Measurements from ENCODE around the gene USP7.

The USP7 gene

GRCh38 chr16:8905795-8906591 is 57.7 kb downstream of the USP7 start:
- Histone ChIP-seq H4K20me1 (peaks cover 99% of the 10 kb centered on the region), H3K4me2 (no peak overlapping the region), H3K4me1 (peaks cover under 1% of the 10 kb centered on the region; the same call in 1 of the 2 replicates), H3K4me3 (no peak overlapping the region), H3K36me3 (peaks cover 100% of the 10 kb centered on the region), H3K9me3 (no peaks in the 10 kb centered on the region), H3K27me3 (no peaks in the 10 kb centered on the region), H3K27ac (no peak overlapping the region), H3K9ac (no peak overlapping the region)
- TF ChIP-seq Cebpa-rat (IDR thresholded peaks at IDR 0.05) = no peak

- H3K4me2 ChIP-seq = no peak overlapping the region
- H3K36me3 ChIP-seq = peaks cover 99% of the 10 kb centered on the region
- H3K9ac ChIP-seq = no peak overlapping the region
- no peak for TF ChIP-seq Cebpa-rat (IDR thresholded peaks at IDR 0.05)
- no peak overlapping the region for H3K27ac ChIP-seq
- H4K20me1 ChIP-seq = peaks cover 96% of the 10 kb centered on the region
- no peaks in the 10 kb centered on the region for H3K9me3 ChIP-seq
- H3K4me3 ChIP-seq = no peak overlapping the region
- H3K4me1 ChIP-seq = no peaks in the 10 kb centered on the region
- no peaks in the 10 kb centered on the region for H3K27me3 ChIP-seq
Measured at GRCh38 chr16:8905168-8905762, 58.4 kb downstream of the USP7 start.

GRCh38 chr16:8904018-8904430 is 59.7 kb downstream of the USP7 start:
- Histone ChIP-seq H3K27me3 (no peaks in the 10 kb centered on the region), H3K9me3 (no peaks in the 10 kb centered on the region), H3K9ac (no peak overlapping the region), H3K4me1 (no peaks in the 10 kb centered on the region), H3K27ac (no peak overlapping the region), H3K4me3 (no peak overlapping the region), H3K4me2 (no peak overlapping the region), H4K20me1 (peaks cover 96% of the 10 kb centered on the region), H3K36me3 (peaks cover 99% of the 10 kb centered on the region)
- TF ChIP-seq Cebpa-rat (IDR thresholded peaks at IDR 0.05) = no peak

- H3K4me3 ChIP-seq = no peak overlapping the region
- H3K9me3 ChIP-seq = no peaks in the 10 kb centered on the region
- peaks cover 99% of the 10 kb centered on the region for H3K36me3 ChIP-seq
- no peak overlapping the region for H3K4me2 ChIP-seq
- TF ChIP-seq Cebpa-rat (IDR thresholded peaks at IDR 0.05) = no peak
- H3K9ac ChIP-seq = no peak overlapping the region
- peaks cover 96% of the 10 kb centered on the region for H4K20me1 ChIP-seq
- no peak overlapping the region for H3K27ac ChIP-seq
- H3K4me1 ChIP-seq = no peaks in the 10 kb centered on the region
- no peaks in the 10 kb centered on the region for H3K27me3 ChIP-seq
Measured at GRCh38 chr16:8903004-8903403, 60.7 kb downstream of the USP7 start.

- H3K9ac ChIP-seq = 0 out of 2 replicates have a peak overlapping the region, but pooled peaks have one; percentile 7
- H3K27ac ChIP-seq = no peak overlapping the region
- no peaks in the 10 kb centered on the region for H3K27me3 ChIP-seq
- no peak overlapping the region for H3K4me3 ChIP-seq
- H3K4me2 ChIP-seq = no peak overlapping the region
- H3K9me3 ChIP-seq = no peaks in the 10 kb centered on the region
- H3K36me3 ChIP-seq = peaks cover 99% of the 10 kb centered on the region
- no peak for TF ChIP-seq Cebpa-rat (IDR thresholded peaks at IDR 0.05)
- H4K20me1 ChIP-seq = peaks cover 91% of the 10 kb centered on the region
- no peaks in the 10 kb centered on the region for H3K4me1 ChIP-seq
Measured at GRCh38 chr16:8901320-8901861, 62.3 kb downstream of the USP7 start.

- Histone ChIP-seq H3K36me3 (peaks cover 99% of the 10 kb centered on the region), H3K4me3 (no peak overlapping the region), H3K4me2 (no peak overlapping the region), H3K9ac (no peak overlapping the region), H3K27me3 (no peaks in the 10 kb centered on the region), H3K27ac (no peak overlapping the region), H3K9me3 (no peaks in the 10 kb centered on the region), H4K20me1 (peaks cover 81% of the 10 kb centered on the region), H3K4me1 (no peaks in the 10 kb centered on the region; the same call in 1 of the 2 replicates)
- no peak for TF ChIP-seq Cebpa-rat (IDR thresholded peaks at IDR 0.05)
Measured at GRCh38 chr16:8900343-8900742, 63.4 kb downstream of the USP7 start.

- no peak for TF ChIP-seq Cebpa-rat (IDR thresholded peaks at IDR 0.05)
- Histone ChIP-seq H3K4me3 (no peak overlapping the region), H4K20me1 (peaks cover 81% of the 10 kb centered on the region), H3K9ac (no peak overlapping the region), H3K27ac (no peak overlapping the region), H3K27me3 (no peaks in the 10 kb centered on the region), H3K4me2 (no peak overlapping the region), H3K9me3 (no peaks in the 10 kb centered on the region), H3K36me3 (peaks cover 99% of the 10 kb centered on the region), H3K4me1 (peaks cover 3% of the 10 kb centered on the region)
Measured at GRCh38 chr16:8899709-8900317, 63.9 kb downstream of the USP7 start.

- no peaks in the 10 kb centered on the region for H3K9me3 ChIP-seq
- peaks cover 81% of the 10 kb centered on the region for H4K20me1 ChIP-seq
- no peak overlapping the region for H3K9ac ChIP-seq
- H3K36me3 ChIP-seq = peaks cover 99% of the 10 kb centered on the region
- H3K27me3 ChIP-seq = no peaks in the 10 kb centered on the region
- H3K4me3 ChIP-seq = no peak overlapping the region
- no peak overlapping the region for H3K4me2 ChIP-seq
- no peak overlapping the region for H3K27ac ChIP-seq
- H3K4me1 ChIP-seq = peaks cover 14% of the 10 kb centered on the region
- TF ChIP-seq Cebpa-rat (IDR thresholded peaks at IDR 0.05) = no peak
Measured at GRCh38 chr16:8898660-8899318, 64.9 kb downstream of the USP7 start.

- Histone ChIP-seq H3K9me3 (no peaks in the 10 kb centered on the region), H3K27me3 (no peaks in the 10 kb centered on the region), H3K27ac (no peak overlapping the region), H3K9ac (peak overlapping the region; percentile 50; the same call in 1 of the 2 replicates), H4K20me1 (peaks cover 84% of the 10 kb centered on the region), H3K4me1 (peaks cover 53% of the 10 kb centered on the region), H3K4me2 (peak overlapping the region; percentile 87), H3K36me3 (peaks cover 85% of the 10 kb centered on the region), H3K4me3 (no peak overlapping the region)
- TF ChIP-seq Cebpa-rat (IDR thresholded peaks at IDR 0.05) = no peak
Measured at GRCh38 chr16:8894736-8895334, 68.9 kb downstream of the USP7 start.
